HepG2 (cell line): Measurements from ENCODE around the gene SRSF8. TPM values are rescaled to one million over a fixed set of nuclear protein-coding genes. Genes with fewer than 3 reads are reported as not detected.

Experiments used
- ATM ChIP-seq: fragments of 450-650 bp; IDR thresholded peaks from 2 replicates; pipeline ENCODE4 v1.7.1; 2017; ENCODE audit warnings: mild to moderate bottlenecking, borderline replicate concordance
- CREB3 ChIP-seq: sonication (generic); formaldehyde crosslinking; IDR thresholded peaks from 2 replicates; pipeline ENCODE4 v1.5.0; 2020; ENCODE audit warnings: missing genetic modification reagents
- KAT2B ChIP-seq: fragments of 150-350 bp; IDR thresholded peaks from 2 replicates; pipeline ENCODE4 v1.6.1; 2014; ENCODE audit warnings: low read depth, low read length, borderline replicate concordance
- KAT7 ChIP-seq: IDR thresholded peaks from 2 replicates; pipeline ENCODE4 v1.6.1; 2018; ENCODE audit warnings: borderline replicate concordance, missing compliant biosample characterization
- NR2F6 ChIP-seq, 2 experiments: IDR thresholded peaks; 2 replicates each; pipeline ENCODE4 v1.6.1; 2016; ENCODE audit warnings: antibody characterized with exemption in 1 of 2, mild to moderate bottlenecking in 1 of 2
- REPIN1 ChIP-seq: sonication (generic); formaldehyde crosslinking; IDR thresholded peaks from 2 replicates; pipeline ENCODE4 v1.8.0; 2022; ENCODE audit warnings: missing genetic modification reagents, low read depth, mild to moderate bottlenecking, borderline replicate concordance
- TSC22D2 ChIP-seq: sonication (generic); formaldehyde crosslinking; IDR thresholded peaks from 2 replicates; pipeline ENCODE4 v1.5.1; 2020; ENCODE audit warnings: missing genetic modification reagents, mild to moderate bottlenecking, borderline replicate concordance
- ZBTB42 ChIP-seq: sonication (generic); formaldehyde crosslinking; IDR thresholded peaks from 2 replicates; pipeline ENCODE4 v1.5.0; 2020; ENCODE audit warnings: mild to moderate bottlenecking, missing genetic modification reagents
- ZFX ChIP-seq: sonication (generic); formaldehyde crosslinking; IDR thresholded peaks from 2 replicates; pipeline ENCODE4 v1.4.0; 2020; ENCODE audit warnings: mild to moderate bottlenecking, low read depth, missing genetic modification reagents, moderate library complexity
- ZNF253 ChIP-seq: sonication (generic); formaldehyde crosslinking; IDR thresholded peaks from 2 replicates; pipeline ENCODE4 v1.8.0; 2022; ENCODE audit warnings: mild to moderate bottlenecking, missing genetic modification reagents, borderline replicate concordance
- ZNF557 ChIP-seq: sonication (generic); formaldehyde crosslinking; IDR thresholded peaks from 2 replicates; pipeline ENCODE4 v1.4.0; 2020; ENCODE audit warnings: missing genetic modification reagents
- ZNF580 ChIP-seq: IDR thresholded peaks from 2 replicates; pipeline ENCODE4 v1.6.1; 2016; ENCODE audit warnings: low read depth, borderline replicate concordance
- polyA plus RNA-seq, 8 experiments: library from polyadenylated mRNA; depleted of rRNA in 3 of 8; stranded (reverse) in 7 of 8; unstranded in 1 of 8; fragments of >200 nt; fragmentation: Illumina TruSeq in 4 of 8; extraction: Trizol in 4 of 8; gene quantifications; 2 replicates each; pipeline versions ENCODE4 v1.2.1 to v1.2.3, GENCODE V29; 2011 to 2016; ENCODE audit warnings: low read depth in 4 of 8, missing spikeins in 1 of 8, mixed read lengths in 1 of 8; ENCODE audit not compliant: insufficient read depth in 1 of 8
- total RNA-seq, 5 experiments: library from RNA; depleted of rRNA; stranded (reverse); fragments of >200 nt; fragmentation: Illumina TruSeq; extraction: Trizol; gene quantifications; 2 replicates each; pipeline ENCODE4 v1.2.3, GENCODE V29; 2016; ENCODE audit warnings: low read depth in 1 of 5
- TF ChIP-seq, protein P1 (sequence below): sonication (generic); formaldehyde crosslinking; IDR thresholded peaks from 2 replicates; pipeline ENCODE4 v1.5.0; 2020; ENCODE audit warnings: mild to moderate bottlenecking, missing genetic modification reagents

The SRSF8 gene
- total and polyA plus RNA-seq, 2 of the 13 experiments (the other 11 are each of a cell fraction or from before 2014, with no cell fraction given) = 21.8 to 25.8 TPM

GRCh38 chr11:95089620-95090542 is 23.2 kb downstream of the SRSF8 start, which contains the start of gene ENDOD1 (continued):
- TF ChIP-seq CREB3 (CRISPR knock-in tag) (0 out of 2 replicates have a peak, but pooled peaks have one; percentile 66), KAT2B (no peak), ZNF580 (CRISPR knock-in tag) (no peak), REPIN1 (no peak), ATM (no peak), TSC22D2 (CRISPR knock-in tag) (no peak), ZFX (CRISPR knock-in tag) (peak; percentile 65), KAT7 (no peak), ZNF253 (CRISPR knock-in tag) (peak; percentile 27; the same call in 1 of the 2 replicates), ZBTB42 (no peak), ZNF557 (CRISPR knock-in tag) (no peak), NR2F6 (IDR thresholded peaks at IDR 0.05) (no peak), NR2F6 (CRISPR knock-in tag; IDR thresholded peaks at IDR 0.05) (no peak)
- TF ChIP-seq, protein P1, sequence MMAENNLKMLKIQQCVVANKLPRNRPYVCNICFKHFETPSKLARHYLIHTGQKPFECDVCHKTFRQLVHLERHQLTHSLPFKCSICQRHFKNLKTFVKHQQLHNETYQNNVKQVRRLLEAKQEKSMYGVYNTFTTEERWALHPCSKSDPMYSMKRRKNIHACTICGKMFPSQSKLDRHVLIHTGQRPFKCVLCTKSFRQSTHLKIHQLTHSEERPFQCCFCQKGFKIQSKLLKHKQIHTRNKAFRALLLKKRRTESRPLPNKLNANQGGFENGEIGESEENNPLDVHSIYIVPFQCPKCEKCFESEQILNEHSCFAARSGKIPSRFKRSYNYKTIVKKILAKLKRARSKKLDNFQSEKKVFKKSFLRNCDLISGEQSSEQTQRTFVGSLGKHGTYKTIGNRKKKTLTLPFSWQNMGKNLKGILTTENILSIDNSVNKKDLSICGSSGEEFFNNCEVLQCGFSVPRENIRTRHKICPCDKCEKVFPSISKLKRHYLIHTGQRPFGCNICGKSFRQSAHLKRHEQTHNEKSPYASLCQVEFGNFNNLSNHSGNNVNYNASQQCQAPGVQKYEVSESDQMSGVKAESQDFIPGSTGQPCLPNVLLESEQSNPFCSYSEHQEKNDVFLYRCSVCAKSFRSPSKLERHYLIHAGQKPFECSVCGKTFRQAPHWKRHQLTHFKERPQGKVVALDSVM (CRISPR knock-in tag) = peak; percentile 57; the same call in 1 of the 2 replicates
